ENCODE measurements around the gene OXER1.

GRCh38 chr2:42724886-42725285, 39.0 kb downstream of the OXER1 start:
- no peak for TF ChIP-seq CTCF (conservative IDR thresholded peaks at IDR 0.05)
- TF ChIP-seq EZH2 (IDR thresholded peaks at IDR 0.05; ENCODE audit: low read depth), result no peak
